HG03025 (cell line): ENCODE results near the gene SASH1.
"Not testable (repeated sequence)": the region's sequence is repeated elsewhere in the genome, so short reads cannot be mapped to it uniquely, and the experiment has no call there.

Experiments used
- ATAC-seq: cut with Tn5 transposase; IDR thresholded peaks from one replicate; pipeline ENCODE4 v1.9.1; 2021; ENCODE audit warnings: mild to moderate bottlenecking, moderate library complexity; ENCODE audit not compliant: unreplicated experiment, low FRiP score

Gene SASH1

DNA sequence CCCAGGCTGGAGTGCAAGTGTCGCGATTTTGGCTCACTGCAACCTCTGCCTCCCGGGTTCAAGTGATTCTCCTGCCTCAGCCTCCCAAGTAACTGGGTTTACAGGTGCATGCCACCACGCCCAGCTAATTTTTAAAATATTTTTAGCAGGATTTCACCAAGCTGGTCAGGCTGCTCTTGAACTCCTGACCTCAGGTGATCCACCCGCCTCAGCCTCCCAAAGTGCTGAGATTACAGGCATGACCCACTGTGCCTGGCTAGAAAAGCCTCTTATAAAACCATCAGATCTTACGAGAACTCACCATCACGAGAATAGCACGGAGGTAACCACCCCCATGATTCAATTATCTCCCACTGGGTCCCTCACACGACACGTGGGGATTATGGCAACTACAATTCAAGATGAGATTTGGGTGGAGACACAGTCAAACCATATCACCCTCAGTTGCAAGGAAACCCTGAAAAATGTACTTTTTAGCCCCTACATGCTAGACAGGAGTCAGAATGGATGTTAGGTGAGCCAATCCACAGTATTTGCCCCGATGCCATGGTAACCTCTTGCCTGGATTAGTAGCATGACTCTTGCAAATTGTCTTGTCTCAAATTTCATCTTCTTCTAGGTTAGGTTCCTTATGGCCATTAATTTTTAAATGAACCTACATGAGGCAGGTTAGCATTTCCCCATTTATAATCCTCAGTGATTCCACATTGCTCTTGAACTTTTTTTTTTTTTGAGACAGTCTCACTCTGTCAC is 17.1 kb upstream of the SASH1 start:
- no peak for ATAC-seq

DNA sequence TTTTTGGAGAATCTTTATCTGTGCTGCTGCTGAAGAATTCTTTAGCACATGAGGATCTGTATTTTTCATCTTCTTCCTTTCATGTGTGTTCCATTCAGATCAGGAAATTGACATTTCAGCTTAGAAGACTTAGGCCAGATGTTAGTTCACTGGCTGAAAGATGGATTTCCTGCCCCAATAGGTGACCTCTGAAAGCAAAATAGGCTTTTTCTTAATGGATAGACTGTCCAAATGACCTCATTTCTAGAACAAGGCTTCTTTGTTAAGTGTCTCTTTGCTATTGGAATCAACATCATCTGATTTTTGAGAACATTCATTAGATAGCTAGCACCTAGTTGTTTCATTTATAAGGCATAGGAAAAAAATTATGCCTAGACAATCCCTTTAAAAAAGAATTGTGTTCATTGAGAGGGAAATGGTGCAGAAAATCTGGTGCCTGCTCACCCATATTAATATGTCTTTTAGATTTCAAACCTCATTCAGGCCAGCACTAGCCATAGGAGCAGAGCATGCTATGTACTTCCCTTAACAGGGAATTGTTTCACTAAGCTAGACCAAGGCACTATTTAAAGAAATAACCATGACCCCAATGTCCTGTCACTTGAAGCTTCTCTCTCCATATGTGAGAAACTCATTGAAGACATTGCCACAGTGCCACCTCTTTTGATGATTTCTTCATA is 13.6 kb upstream of the SASH1 start:
- ATAC-seq: no peak

DNA sequence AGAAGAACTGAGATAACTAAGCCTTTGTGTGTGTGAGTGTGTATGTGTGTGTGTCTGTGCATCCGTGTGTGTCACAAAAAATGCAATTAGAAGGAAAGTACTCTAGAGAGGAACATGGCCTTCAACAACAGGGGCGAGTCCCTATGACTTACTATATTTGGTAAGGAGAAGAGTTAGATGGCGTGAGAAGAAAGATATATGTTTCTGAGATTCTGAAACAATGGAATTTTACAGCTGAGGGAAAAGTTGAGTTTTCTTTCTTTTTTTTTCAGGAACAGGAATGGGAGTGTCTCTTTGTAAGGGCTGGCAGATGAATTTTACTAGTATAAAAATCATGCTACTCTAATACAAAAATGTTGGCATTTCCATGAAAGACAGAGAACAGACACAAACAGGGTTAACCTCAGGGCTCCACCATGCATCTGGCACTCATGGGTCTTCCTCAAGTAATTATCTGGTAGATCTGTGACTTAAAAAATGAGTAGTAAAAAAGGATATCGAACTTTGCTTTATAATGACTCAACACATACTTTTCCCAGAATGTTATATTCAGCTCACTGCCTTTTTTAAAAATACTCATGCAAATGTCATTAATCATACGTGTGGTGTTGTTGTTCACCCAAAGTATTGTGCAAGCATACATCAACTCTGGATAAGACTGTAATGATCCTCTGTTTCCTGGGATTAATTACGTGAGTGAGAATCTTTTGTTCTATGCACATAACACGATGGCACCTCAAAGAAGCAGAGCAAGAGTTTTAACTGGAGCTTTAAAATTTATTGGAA is 12.8 kb upstream of the SASH1 start:
- ATAC-seq: no peak

DNA sequence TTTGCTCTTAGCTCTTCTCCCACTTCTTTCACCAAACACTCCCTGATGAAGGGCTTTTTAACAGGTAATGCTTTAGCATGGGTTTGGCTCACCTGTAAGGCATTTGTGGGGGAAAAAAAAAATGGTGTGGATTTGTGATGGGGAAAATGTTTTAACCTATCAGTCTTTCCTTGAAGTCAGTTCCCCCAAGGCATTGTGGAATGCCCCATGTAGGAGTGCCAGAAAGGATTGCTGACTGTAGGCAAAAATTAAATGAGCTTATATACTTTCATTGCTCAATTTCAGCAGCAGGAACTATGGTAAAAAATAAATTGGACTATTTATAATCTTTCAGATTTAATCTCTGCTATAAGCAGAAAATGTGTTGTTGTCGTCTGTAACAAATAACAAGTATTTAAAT is 10.6 kb upstream of the SASH1 start:
- ATAC-seq: no peak

DNA sequence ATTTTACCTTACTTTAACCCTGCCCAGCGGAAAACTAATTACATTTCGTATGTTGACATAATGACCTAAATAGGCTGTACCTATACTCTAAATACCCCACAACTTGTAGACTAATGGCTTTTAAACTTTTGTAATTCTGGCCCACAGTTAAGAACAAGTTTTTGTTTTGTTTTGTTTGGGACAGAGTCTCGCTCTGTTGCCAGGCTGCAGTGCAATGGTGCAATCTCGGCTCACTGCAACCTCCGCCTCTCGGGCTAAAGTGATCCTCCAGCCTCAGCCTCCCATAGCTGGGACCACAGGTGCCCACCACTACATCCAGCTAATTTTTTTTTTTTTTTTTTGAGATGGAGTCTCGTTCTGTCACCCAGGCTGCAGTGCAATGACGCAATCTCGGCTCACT is 5.7 kb upstream of the SASH1 start:
- ATAC-seq: no peak

DNA sequence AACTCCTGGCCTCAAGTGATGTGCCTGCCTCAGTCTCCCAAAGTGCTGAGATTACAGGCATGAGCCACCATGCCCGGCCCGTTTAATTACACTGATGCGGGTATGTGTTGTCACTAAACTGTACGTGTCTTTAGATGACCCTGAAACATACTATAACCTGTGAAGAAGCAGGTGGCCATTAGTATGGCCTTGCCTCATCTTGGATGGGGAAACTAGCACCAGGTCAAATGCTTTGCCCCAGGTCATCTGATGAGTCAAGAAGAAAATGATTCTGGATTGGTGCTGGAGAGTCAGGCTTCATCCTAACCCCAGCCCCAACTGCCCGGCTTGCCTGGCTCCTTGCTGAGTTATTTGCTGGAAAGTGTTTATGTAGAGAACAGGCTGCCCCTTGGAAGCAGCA is 2.9 kb upstream of the SASH1 start:
- ATAC-seq: no peak

DNA sequence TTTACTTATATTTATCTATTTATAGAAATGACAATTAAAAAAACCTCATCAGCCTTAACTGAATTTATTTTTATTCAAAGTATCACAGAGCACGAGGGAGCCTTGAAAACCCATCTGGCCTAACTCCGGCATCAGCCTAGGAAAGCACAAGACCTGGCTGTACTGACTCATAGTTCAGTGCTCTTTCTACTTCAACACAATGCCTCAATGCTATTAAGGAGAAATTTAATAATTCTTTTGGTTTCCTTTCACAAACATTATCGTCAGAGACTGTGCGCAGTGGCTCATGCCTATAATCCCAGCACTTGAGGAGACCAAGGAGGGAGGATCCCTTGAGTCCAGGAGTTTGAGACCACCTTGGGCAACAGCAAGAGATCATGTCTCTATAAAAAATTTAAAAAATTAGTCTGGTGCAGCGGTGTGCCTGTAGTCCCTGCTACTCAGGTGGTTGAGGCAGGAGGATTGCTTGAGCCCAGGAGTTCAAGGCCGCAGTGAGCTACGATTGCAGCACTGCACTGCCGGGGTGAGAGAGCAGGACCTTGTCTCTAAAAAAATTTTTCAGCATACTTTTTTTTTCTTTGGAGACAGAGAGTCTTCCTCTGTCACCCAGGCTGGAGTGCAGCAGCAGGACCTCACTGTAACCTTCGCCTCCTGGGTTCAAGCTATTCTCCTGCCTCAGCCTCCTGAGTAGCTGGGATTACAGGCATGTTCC is 1.9 kb upstream of the SASH1 start:
- no peak for ATAC-seq

DNA sequence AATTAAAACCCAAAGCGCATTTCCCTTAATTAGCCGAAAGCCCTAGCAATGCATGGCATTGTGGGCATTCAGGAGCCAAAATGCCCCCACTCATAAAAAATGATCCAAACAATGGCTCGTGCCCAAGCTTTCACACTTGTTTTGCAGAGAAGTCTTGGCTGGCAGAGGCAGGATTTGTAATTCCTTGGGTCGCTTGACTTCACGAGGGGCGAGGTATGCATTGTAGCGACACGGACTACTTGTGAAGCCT is 613 bp upstream of the SASH1 start:
- no peak for ATAC-seq

DNA sequence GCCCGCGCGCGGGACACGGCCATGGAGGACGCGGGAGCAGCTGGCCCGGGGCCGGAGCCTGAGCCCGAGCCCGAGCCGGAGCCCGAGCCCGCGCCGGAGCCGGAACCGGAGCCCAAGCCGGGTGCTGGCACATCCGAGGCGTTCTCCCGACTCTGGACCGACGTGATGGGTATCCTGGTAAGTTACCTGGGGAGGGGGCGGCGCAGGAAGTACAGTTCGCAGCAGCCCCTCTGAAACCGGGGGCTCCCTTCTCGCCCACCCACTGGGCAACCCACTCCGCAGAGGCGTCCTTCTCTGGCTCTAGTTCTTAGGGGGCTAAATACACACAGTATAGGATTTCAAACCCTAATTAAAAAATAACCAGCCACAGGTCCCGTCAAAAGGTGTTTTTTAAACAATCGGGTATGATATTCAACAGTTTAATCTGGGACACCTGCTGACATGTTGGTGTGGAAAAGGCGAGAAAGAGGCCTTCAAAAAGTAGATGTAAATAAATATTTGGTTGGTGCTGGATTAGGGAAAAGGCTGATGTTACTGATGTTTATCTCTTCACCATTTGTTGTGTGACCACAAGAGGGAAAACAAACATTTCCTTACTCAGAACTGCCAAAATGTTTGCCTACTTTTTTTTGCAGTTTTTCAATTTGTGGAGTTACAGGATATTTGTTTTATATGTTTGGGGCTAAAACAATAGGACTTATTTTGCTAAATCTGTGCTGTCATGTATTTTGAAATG is 577 bp downstream of the SASH1 start:
- ATAC-seq: no peak

DNA sequence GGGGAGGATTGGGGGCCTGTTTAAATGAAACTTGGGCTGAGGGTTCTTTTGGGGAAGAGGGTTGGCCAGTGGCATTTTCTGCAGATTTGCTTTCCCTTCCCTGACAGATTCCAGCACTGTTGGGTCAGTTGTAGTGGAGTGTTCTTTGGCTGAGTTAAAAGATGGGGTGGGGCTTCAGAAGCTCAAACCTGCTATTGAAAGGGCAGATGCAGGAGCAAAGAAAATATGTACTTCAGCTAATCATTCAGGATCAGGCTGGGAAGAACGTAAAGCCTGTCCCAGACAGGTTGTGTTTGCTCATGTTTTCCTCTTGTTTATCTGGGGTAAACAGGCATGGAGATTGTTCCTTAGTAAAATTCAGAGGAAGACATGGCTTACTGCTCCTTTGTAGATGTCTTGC is 2.5 kb downstream of the SASH1 start:
- no peak for ATAC-seq

DNA sequence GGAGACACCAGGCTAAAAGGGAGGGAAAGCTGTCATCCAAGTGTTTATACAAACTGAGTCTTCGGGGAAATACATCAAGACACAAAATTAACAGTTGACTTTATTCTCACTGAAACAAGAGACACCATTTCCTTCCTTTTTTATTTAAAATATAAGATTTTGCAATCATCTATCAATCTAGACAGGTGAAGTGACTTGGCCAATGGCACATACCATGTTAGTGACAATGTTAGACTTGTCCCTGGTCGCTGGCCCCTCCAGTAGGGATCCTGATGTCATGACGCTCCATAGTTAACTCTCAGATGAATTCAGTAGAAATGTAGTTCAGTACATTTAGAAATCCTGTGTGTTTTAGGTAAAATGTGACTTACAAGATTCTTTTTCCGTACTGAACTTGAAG is 2.9 kb downstream of the SASH1 start:
- ATAC-seq: no peak

DNA sequence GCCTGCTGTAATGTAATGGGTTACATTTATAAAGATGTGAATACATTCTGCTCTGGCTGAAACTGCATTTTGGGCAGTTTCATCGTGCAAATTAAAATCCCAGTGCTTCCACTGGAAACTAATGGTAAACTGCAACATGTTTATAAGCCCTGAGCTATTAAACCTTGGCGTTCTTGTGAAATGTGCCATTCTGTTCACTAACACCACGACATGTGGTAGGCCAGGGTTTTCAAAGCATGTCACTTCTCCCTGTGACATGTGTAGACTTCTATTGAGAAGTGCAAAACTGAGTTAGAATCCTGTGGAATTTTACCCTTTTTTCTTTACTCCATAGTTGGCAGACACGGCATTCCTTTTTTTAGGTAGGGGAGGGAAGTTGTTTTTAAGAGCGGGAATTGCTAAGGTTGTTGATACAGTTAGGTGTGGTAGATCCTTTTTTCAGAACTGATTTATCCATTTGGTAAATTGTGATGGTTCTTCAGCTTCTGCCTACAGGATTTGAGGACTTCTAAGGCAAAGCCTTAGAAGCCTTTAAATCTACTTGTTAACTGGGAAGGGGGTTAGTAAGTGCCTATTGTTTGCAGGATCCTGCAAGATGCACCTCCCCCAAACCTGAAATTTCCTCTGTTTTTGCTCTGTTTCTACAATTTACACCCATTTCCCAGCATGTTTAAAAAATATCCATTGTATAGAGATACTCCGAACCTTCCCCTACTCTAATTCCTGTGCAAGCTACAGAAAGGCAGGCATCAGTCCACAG is 4.2 kb downstream of the SASH1 start:
- no peak for ATAC-seq

DNA sequence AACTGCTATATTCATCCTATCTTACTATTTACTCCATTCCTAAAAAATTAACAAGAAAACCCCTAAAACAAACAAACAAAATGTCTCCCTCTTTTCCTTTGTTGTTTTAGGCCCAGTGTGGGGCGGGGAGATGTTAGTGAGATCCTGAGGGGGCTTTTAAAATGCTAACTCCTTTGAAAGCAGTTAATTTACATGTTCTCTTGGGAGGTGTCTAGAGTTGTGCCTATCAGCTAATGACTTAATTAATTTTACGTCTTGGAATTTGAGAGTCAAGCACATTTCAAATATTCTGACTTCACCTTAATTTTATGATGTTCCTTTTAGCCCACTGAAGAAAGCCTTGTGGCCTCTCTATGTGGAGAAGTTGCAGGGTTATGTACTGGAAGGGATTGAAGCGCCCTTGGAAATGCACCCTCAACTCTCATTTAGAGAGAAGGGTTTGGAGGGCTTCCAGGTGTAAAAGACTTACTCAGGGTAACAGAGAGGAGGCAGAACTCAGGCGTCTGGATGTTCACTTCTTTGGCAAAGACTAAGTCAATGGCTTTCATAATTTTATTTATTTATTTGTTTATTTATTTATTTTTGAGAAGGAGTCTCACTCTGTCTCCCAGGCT is 4.9 kb downstream of the SASH1 start:
- no peak for ATAC-seq

DNA sequence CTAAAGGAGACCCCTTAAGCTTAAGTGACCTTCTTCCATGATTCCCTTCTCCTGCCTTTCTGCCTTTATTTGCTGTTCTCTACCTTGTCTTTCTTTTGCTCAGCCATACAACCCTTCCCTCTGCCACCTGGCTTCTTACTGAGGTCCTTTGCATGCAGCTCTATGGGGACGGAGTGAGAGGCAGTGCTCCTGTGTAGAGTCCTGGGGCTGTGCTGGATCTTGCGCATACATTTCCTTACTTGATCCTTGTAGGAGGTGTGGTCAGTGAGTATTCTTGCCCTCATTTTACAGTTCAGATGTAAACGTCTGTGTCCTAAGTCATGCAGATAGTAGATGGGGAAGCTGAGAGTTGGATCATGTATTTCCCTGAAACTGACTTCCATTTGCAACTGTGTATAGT is 5.7 kb downstream of the SASH1 start:
- ATAC-seq: no peak

DNA sequence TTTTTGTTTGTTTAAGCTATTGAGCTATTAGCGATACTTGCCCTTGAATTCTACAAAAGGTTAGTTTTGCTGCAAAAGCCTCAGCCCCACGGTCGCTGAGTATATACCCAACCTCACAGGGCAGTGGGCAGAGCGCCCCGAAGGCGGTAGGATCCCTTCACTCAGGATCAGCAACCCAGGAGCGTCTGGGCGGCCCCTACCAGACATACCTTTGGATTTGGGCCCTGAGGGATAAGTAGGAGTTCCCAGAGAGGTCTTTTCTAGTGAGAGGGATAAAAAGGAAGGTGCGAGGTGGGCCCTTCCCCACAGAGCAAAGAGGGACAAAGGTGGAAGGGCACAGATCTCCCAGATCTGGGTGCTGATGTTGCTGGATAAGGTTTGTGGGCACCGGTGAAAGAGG is 6.1 kb downstream of the SASH1 start:
- no peak for ATAC-seq

DNA sequence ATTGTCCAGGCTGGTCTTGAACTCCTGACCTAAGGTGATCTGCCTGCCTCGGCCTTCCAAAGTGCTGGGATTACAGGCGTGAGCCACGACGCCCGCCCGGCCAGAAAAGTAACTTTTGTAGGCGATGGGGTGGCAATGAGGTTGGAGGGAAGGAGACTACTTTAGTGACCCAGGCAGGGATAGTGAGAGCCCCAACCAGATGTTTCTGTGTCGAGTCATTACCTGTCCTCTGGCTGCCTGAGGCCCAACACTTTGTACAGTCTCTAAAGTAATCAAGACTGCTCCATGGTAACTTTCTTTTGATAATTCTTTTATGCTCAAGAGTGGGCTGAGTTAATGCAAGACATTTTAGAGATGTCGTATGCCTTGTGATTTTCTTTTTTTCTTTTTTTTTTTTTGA is 6.8 kb downstream of the SASH1 start:
- no peak for ATAC-seq

DNA sequence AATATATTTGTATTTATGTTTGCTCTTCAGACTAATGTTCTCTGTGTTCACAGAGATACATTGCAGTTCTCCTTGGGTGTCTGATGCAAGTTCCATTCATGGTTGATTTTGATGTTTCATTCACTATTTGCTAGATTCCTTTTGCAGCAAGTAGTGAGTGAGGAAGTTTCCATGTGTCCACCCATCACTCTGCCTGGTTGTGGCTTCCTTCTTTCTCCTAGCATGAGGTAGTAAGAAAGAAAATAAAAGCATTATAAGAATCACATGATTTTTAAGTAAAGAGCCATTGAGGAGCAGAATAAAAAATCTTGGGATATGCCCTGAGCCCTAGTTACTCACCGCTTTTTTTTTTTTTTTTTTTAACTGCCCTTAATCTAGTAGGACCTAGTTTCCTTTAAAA is 8.7 kb downstream of the SASH1 start:
- ATAC-seq: no peak

DNA sequence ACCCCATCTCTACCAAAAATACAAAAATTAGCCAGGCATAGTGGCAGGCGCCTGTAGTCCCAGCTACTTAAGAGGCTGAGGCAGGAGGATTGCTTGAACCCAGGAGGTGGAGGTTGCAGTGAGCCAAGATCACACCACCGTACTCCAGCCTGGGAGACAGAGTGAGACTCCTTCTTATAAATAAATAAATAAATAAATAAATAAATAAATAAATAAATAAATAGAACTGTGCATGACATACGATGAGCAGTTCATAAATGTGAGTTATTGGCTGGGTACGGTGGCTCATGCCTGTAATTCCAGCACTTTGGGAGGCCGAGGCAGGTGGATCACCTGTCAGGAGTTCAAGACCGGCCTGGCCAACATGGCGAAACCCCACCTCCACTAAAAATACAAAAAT is 9.8 kb downstream of the SASH1 start:
- ATAC-seq: not testable (repeated sequence)

DNA sequence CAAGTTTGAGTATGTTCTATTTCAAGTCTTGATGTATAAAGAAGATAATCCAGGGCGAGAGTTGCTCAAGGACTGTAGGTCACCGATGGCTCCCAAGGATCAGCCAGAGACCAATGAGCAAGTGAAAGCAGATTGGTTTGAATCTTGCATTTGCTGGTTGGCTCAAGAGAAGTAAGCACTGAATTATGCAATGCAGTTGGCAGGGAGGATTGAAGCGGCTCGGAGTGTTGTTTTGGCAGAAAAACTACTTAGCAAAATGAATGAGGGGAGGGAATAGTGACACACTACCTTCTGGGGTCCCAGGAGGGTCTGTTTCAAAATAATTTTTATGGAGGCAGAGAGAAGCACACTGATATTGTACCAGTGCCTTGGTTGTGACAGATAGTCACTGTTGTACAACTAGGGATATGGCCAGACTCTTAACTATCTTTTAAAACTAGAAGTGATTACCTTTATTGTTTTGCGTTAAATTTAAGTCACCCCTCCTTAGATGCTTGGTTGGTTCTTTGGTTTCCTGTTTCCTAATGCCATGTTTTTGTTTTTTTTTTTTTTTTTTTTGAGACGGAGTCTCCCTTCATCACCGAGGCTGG is 15.7 kb downstream of the SASH1 start:
- no peak for ATAC-seq
